MV-4-11 (cell line): ENCODE results near the gene C14orf119.
A peak's percentile ranks its signal among the peaks of the same experiment; 100 is the strongest.

Source experiments
- DNase-seq: peaks from one replicate; lab custom pipeline; 2025; lab: John Stamatoyannopoulos, UW

The C14orf119 gene

DNA sequence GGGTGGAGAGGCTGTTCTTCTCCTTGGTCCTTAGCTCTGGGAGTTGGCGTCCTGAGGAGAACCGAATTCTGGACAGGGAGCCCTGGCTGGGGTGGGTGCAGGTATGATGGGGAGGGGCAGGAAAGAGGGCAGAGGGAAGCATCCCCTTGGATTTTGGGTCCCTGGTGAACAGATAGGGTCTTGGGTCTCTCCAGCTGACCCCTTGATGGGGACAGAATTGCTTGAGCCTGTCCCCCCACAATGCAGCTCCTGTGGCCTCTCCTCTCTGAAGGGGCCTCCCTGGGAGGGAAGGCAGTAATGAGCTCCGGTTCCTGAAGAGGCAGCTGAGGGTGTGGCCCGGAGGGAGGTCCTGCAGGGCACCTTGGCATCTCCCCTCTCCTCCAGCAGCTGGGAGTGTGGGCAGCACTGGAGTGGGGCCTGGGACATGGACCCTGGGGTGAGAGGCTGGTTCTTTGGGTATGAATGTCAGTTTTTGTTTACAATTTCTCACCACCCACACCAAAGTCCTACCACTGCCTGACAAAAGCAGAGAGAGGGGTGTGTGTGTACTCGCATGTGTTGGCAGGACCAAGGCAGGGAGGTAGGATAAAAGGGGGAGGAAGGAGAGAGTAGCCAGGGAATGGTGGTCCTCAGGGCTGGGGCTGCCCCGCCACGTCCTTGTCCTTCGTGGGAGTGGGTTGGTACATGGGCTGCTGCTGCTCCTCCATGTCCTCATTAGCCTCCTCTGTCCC, 31.4 kb downstream of the C14orf119 start:
- DNase-seq, result no peak

GRCh38 chr14:23127861-23128260, 32.6 kb downstream of the C14orf119 start:
- no peak for DNase-seq

DNA sequence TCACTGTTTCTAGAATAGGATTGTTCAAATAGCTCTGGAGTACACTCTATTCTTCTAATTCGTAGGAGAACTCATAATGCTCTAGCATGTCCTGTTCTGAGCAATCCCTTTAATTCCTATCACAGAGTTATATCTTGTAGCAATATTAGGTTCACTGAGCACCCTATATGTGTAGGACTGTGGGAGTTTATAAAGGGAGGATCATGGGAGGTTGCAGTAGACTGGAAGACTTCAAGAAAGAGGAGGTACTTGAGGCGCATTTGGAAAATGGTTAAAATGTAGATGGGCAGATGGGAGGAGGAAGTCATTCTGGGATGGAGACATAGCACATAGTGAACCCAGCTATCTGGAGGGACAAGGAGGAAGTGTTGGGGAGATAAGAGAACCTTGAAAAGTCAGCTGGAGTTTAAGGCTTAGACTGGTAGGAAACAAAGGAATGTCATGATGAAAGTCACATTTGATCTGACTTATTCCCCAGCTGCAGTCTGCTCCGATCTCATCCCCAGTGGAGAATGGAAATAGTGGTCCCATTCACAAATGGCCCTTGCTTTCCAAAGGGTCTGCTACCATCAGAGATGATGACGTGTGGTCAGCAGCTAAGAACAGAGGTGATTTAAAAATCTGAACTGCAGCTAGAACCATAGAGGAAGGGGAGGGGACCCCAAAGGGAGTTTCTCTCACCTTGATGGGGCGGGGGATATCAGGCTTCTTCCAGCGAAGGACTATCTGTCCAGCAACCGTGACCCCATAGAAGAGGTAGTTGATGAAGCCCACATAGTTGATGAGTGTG, 33.9 kb downstream of the C14orf119 start:
- no peak for DNase-seq

- no peak for DNase-seq
These were observed 34.5 kb downstream of the C14orf119 start for GRCh38 chr14:23129759-23130316.

- peak; percentile 39 for DNase-seq
These were observed 35.6 kb downstream of the C14orf119 start for GRCh38 chr14:23130871-23131270.

DNA sequence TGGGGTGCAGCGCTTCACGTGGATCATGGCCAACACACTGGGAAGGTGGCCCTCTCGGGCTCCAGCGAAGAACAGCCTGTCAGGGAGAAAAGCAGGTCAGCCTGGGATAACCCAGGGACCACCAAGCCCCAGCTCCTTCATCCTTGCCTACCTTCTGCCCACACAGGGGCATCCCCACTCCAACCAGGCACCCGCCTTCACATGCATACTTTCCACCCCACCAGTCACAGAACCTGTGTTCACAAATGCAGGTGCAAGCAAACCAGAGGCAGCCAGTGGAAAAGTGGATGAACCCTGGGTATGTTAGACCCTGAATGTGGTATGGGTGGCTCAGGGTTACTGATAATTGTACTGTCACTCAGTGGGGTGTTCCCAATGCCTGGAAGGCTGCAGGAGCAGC, 36.2 kb downstream of the C14orf119 start:
- no peak for DNase-seq

GRCh38 chr14:23132970-23133369, 37.7 kb downstream of the C14orf119 start:
- DNase-seq, result no peak

DNA sequence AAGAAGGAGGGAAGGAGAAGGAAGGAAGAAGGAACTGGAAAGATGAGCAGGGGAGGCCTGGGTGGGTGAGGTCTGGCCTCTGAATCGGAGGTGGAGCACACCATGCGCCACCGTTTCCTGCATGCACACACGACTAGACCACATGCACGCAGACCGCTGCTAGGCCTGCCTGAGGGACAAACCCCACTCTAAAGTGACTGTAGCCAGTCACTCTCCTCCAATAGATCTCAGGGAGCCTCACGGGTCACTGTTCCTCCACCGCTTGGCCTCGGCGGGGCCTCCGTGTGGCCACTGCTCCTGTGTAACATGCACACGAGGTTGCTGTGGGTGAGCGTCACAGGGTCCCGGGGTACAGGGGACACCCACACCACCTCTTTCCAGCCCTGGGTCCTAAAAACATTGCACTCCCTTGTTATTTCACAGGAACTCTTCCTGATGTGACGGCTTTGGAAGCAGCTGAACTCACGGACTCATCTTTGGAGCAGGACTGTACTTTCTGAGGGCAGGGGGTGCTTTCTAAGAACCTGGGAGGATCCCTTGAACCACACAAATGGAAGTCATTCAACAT, 41.3 kb downstream of the C14orf119 start:
- no peak for DNase-seq

DNA sequence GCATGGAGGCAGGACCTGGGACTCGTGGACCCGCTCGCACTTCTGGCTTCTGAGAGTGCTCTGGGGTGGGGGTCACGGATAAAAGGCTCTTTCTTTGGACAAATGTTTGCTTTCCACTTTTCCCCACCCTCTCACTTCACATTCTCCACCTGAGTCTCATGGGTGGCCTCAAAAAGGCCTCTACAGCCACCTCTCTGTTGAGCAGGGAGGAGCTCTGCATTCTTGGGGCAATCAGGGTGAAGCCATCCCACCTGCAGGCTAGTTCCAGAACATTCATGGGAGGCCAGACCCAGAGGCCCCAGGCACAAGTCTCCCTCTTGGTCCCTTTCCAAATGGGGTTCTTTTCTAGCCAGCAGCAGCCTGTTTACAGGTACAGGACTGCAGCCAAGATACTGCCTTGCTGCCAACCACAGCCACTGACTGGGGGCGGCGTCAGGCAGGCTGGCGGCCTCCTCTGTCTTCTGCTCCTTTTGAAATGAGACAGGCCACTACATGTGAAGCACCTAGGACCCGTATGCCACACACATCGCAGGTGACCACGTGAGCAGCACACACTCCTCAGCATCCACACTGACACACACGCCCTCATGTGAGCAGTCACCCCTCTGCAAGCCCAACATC, 42.0 kb downstream of the C14orf119 start:
- DNase-seq, result no peak

- DNase-seq, result no peak
These were observed 42.7 kb downstream of the C14orf119 start for GRCh38 chr14:23137813-23138535.

GRCh38 chr14:23139874-23140273, 44.6 kb downstream of the C14orf119 start:
- no peak for DNase-seq

GRCh38 chr14:23140371-23140770, 45.1 kb downstream of the C14orf119 start:
- DNase-seq, result no peak

- no peak for DNase-seq
These were observed 46.6 kb downstream of the C14orf119 start for GRCh38 chr14:23141706-23142444.

DNA sequence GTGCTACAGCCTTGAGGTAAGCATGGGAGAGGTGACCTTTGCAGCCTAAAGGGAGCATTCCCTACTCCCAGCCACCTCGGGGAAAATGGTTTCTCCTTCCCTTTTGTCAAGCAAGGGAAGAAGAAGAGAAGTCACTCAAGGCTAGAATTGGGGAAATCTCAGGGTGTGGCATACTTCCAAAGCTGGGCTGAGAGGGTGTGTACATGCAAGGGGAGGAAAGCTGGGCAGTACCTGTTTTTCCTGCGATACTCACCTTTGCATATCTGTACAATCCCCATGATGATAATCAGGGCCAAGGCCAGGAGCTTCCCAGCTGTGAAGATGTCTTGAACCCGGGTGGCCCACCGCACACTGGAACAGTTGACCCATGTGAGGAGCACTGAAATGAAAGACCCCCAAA, 47.5 kb downstream of the C14orf119 start:
- DNase-seq, result no peak

DNA sequence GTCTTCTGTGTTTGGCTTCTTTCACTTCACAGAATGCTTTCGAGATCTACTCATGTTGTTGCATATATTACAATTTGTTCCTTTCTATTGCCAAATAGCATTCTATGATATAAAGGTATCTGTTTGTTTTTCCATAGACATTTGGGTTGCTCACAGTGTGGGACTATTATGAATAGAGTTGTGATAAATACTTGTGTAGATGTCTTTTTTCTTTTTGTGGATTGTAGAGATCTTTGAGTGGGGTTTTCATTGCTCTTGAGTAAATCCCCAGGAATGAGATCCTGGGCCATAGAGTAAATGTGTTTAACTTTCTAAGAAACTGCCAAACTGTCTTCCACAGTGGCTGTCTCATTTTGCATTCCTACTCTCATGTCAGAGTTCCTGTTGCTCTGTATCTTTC, 48.6 kb downstream of the C14orf119 start:
- DNase-seq, result no peak

DNA sequence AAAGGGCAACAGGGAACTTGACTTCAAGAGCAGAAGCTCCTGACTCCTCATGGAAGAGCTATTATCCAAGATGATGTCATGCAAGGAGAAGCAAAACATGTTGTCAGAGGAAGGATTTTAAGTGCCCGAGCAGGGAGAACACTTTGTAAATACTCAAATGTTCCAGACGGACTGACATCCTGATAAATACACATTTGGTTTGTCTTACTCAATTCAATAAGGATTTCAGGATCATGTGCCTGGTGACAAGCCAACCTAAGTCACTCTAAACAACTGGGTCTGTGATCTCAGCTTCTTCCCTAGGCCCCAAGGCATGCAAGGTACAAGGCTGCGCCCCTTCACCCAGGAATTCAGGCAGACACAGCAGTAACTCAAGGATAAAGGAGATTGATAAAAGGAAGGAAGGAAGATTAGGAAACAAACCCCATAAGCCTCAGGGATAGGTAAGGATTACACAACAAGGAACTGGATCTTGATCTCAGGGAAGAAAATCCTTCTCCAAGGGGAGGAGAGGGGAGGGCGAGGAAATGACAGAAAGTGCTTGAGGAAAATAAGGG, 50.6 kb downstream of the C14orf119 start:
- no peak for DNase-seq

DNA sequence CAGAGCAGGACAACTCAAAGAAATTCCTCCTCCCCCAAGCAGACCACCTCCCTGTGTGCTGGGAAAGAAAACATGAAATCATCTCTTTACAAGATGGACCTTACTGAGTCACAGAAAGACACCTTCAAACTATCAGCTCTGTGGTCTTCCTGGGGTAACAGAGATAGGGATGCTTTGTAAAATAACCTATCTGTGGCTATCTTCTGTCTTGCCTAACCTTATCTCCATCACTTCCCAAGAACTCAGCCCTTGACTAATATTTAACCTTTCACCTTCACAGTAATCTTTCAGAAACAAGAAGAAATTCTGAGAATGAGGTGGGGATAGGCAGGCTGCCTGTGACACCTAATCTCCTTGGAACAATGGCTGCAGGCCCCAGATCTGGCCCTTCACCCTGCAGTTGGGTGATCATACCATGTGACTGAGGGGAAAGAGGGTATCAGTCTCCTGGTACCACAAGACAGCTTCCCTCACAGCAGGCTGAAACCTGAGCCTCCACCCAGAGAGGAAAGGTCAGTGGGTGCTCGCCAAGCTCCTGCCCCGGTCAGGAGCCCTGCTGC, 51.1 kb downstream of the C14orf119 start:
- no peak for DNase-seq

DNA sequence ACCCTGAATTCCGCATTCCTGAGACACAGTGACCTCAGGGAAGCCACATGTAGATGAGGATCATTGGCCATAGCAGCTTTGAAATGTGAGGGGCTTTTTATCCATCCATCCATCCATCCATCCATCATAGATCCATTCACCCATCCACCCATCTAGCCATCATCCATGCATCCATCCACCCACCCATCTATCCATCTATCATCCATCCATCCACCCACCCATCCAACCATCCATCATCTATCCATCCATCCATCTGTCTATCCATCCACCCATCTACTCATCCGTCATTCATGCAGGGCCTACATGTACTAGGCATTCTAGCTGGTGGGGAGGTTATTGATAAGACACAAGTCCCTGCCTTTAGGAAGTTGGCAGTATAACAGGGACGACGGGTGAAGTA, 51.7 kb downstream of the C14orf119 start:
- no peak for DNase-seq

- no peak for DNase-seq
These were observed 52.4 kb downstream of the C14orf119 start for GRCh38 chr14:23147676-23148075.

GRCh38 chr14:23148591-23149249, 53.4 kb downstream of the C14orf119 start:
- no peak for DNase-seq
